ENCODE results near the gene ATXN1. TPM values are rescaled to one million over a fixed set of nuclear protein-coding genes. Genes with fewer than 3 reads are reported as not detected.

Gene ATXN1
- total RNA-seq, 1 donor from 2014 or later = 3.9 TPM

- TF ChIP-seq, protein P1, sequence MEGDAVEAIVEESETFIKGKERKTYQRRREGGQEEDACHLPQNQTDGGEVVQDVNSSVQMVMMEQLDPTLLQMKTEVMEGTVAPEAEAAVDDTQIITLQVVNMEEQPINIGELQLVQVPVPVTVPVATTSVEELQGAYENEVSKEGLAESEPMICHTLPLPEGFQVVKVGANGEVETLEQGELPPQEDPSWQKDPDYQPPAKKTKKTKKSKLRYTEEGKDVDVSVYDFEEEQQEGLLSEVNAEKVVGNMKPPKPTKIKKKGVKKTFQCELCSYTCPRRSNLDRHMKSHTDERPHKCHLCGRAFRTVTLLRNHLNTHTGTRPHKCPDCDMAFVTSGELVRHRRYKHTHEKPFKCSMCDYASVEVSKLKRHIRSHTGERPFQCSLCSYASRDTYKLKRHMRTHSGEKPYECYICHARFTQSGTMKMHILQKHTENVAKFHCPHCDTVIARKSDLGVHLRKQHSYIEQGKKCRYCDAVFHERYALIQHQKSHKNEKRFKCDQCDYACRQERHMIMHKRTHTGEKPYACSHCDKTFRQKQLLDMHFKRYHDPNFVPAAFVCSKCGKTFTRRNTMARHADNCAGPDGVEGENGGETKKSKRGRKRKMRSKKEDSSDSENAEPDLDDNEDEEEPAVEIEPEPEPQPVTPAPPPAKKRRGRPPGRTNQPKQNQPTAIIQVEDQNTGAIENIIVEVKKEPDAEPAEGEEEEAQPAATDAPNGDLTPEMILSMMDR (conservative IDR thresholded peaks at IDR 0.05) = no peak
- Mint-ChIP-seq H3K9me3 (no peaks in the 10 kb centered on the region), H3K4me3 (no peak overlapping the region), H3K27ac (ENCODE audit: unreplicated experiment) (no peak overlapping the region), H3K36me3 (ENCODE audit: low read depth) (no peaks in the 10 kb centered on the region), H3K4me1 (peaks cover 22% of the 10 kb centered on the region), H3K27me3 (ENCODE audit: low read depth) (no peaks in the 10 kb centered on the region)
- DNase-seq (ENCODE audit: low read depth, low spot score) = no peak
These were observed 387.2 kb downstream of the ATXN1 start for GRCh38 chr6:16374016-16374415.

GRCh38 chr6:16372029-16372776, 389.1 kb downstream of the ATXN1 start:
- TF ChIP-seq, protein P1 (conservative IDR thresholded peaks at IDR 0.05) = no peak
- no peak for DNase-seq (ENCODE audit: low read depth, low spot score)
- Mint-ChIP-seq H3K4me3 (no peak overlapping the region), H3K36me3 (ENCODE audit: low read depth) (no peaks in the 10 kb centered on the region), H3K27me3 (ENCODE audit: low read depth) (no peaks in the 10 kb centered on the region), H3K27ac (ENCODE audit: unreplicated experiment) (peak overlapping the region; percentile 81), H3K4me1 (peaks cover 25% of the 10 kb centered on the region), H3K9me3 (no peaks in the 10 kb centered on the region)

GRCh38 chr6:16371401-16371800, 389.9 kb downstream of the ATXN1 start:
- no peaks in the 10 kb centered on the region for H3K9me3 Mint-ChIP-seq
- TF ChIP-seq, protein P1 (conservative IDR thresholded peaks at IDR 0.05) = no peak
- H3K36me3 Mint-ChIP-seq (ENCODE audit: low read depth) = no peaks in the 10 kb centered on the region
- DNase-seq (ENCODE audit: low read depth, low spot score) = no peak
- H3K27ac Mint-ChIP-seq (ENCODE audit: unreplicated experiment) = no peak overlapping the region
- H3K4me3 Mint-ChIP-seq = no peak overlapping the region
- no peaks in the 10 kb centered on the region for H3K27me3 Mint-ChIP-seq (ENCODE audit: low read depth)
- H3K4me1 Mint-ChIP-seq = peaks cover 29% of the 10 kb centered on the region

GRCh38 chr6:16370943-16371342, 390.3 kb downstream of the ATXN1 start:
- TF ChIP-seq, protein P1 (conservative IDR thresholded peaks at IDR 0.05) = no peak
- Mint-ChIP-seq H3K4me1 (peaks cover 24% of the 10 kb centered on the region), H3K36me3 (ENCODE audit: low read depth) (no peaks in the 10 kb centered on the region), H3K27ac (ENCODE audit: unreplicated experiment) (no peak overlapping the region), H3K4me3 (no peak overlapping the region), H3K27me3 (ENCODE audit: low read depth) (no peaks in the 10 kb centered on the region), H3K9me3 (no peaks in the 10 kb centered on the region)
- no peak for DNase-seq (ENCODE audit: low read depth, low spot score)

- H3K27me3 Mint-ChIP-seq (ENCODE audit: low read depth) = no peaks in the 10 kb centered on the region
These were observed 391.3 kb downstream of the ATXN1 start for GRCh38 chr6:16369989-16370388.

More at GRCh38 chr6:16369989-16370388, 391.3 kb downstream of the ATXN1 start:
- H3K9me3 Mint-ChIP-seq = no peaks in the 10 kb centered on the region
- no peak overlapping the region for H3K27ac Mint-ChIP-seq (ENCODE audit: unreplicated experiment)
- peaks cover 16% of the 10 kb centered on the region for H3K4me1 Mint-ChIP-seq
- no peak overlapping the region for H3K4me3 Mint-ChIP-seq
- TF ChIP-seq, protein P1 (conservative IDR thresholded peaks at IDR 0.05) = no peak
- no peak for DNase-seq (ENCODE audit: low read depth, low spot score)
- no peaks in the 10 kb centered on the region for H3K36me3 Mint-ChIP-seq (ENCODE audit: low read depth)
